ELF-1 (cell line): Measurements from ENCODE around the gene C19orf85.
A peak's percentile ranks its signal among the peaks of the same experiment; 100 is the strongest.
"Not testable (repeated sequence)": the region's sequence is repeated elsewhere in the genome, so short reads cannot be mapped to it uniquely, and the experiment has no call there.

Experiments
- DNase-seq: peaks from one replicate; pipeline ENCODE4 v3.0.0-alpha.2; 2016; ENCODE audit warnings: low read depth, low spot score

C19orf85 gene

DNA sequence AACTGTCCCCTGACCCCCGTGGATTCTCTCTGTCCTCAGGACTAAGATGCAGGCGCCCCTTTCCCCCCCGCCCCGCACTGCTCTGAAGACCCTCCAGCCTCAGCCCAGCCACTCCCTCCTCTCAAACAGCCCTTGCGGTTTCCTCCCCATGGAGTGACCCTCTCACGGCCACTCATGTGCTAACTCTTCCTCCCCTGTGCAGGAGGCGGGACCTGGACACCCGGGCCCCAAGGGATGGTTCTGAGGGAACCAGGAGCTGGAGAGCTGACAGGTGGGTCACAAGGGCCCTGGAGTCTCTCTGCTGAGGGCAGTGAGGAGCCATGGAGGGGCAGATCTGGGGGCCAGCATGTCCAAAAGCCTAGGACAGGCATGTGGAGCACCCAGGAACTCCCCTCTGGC is 5.0 kb downstream of the C19orf85 start:
- no peak for DNase-seq

DNA sequence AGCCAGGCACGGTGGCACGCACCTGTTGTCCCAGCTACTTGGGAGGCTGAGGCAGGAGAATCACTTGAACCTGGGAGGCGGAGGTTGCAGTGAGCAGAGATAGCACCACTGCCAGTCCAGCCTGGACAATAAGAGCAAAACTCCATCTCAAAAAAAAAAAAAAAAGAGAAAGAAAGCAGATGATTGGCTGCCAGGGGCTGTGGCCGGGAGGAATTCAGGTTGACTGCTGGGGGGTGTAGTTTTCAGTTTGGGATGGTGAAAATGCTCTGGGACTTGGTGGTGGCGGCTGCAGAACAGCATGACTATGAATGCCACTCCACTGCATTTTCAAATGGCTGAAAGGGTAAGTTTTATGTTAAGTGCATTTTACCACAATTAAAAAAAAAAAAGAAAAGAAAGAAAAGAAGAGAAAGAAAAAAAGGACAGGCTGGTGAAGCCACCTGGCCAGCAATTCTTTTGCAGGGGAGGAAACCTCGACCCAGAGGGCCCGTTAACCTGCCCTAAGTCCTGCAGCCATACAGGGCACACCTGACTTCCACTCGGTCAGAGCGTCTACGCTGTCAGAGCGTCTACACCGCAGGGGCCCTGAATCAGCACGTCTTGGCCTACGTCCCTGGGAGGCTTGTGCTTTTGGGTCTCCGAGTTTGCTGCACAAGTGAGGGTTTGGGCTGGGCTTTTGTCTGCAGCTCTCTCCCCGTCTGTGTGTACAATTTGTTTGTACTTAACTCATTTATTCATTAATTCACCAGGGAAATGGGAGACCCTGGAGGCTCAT is 6.7 kb downstream of the C19orf85 start:
- no peak for DNase-seq

DNA sequence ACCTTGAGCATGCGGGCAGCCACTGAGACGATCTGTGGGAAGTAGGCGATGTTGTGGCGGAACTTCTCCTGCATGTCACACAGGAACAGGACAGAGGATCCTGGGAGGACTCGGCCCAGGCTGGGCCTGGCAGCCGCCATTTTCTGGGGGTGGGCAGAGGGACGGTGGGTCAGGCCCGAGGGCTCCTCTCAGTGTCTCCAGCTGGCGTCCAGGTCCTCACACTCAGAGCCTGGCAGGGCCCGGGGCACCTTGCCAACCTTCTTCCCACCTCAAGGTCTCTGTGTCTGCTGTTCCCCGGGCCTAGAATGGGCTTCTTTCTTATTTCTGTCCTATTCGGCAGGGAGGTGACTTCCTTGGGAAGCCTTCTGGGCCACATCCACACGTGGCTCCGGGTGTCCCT is 8.2 kb downstream of the C19orf85 start:
- no peak for DNase-seq

DNA sequence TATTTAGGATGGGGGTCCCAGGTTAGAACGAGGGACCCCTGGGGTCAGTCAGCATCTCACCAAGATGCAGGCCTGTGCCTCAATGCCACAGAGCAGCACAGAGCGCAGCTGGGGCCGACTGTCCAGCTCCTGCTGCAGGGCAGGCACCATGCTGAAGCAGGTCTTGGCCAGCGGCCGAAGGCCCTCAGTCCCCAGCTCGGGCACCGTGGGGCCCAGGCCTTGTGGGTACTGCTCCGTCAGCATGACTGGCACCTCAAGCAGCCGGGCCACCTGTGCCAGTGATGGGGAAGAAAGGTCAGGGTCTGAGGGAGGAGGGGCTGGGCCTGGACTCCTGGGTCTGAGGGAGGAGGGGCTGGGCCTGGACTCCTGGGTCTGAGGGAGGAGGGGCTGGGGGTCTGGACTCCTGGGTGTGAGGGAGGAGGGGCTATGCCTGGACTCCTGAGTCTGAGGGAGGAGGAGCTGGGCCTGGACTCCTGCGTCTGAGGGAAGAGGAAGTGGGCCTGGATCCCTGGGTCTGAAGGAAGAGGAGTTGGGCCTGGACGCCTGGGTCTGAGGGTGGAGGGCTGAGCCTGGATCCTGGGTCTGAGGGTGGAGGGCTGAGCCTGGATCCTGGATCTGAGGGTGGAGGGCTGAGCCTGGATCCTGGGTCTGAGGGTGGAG is 8.8 kb downstream of the C19orf85 start:
- DNase-seq: no peak

DNA sequence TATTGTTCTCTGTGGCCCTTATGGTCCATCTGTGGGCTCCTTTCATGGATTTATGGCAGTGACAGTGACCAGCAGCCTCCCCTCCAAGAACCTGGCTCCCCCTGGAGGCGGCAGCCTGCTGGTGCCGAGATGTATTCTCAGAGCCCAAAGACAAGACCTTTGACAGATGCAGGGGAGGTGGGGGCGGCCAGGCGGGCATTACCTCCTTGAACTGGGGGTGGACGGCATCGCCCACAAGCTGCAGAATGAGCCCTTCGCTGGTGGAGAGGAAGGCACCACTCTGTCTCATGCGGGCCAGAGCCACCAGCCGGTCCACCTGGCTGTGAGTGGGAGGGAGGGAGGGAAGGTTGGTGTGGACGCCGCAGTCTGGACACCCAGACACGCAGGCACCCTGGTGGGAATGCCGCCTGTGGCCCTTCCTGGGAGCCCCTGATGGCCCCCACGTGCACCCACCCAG is 9.7 kb downstream of the C19orf85 start:
- peak; percentile 70 for DNase-seq

DNA sequence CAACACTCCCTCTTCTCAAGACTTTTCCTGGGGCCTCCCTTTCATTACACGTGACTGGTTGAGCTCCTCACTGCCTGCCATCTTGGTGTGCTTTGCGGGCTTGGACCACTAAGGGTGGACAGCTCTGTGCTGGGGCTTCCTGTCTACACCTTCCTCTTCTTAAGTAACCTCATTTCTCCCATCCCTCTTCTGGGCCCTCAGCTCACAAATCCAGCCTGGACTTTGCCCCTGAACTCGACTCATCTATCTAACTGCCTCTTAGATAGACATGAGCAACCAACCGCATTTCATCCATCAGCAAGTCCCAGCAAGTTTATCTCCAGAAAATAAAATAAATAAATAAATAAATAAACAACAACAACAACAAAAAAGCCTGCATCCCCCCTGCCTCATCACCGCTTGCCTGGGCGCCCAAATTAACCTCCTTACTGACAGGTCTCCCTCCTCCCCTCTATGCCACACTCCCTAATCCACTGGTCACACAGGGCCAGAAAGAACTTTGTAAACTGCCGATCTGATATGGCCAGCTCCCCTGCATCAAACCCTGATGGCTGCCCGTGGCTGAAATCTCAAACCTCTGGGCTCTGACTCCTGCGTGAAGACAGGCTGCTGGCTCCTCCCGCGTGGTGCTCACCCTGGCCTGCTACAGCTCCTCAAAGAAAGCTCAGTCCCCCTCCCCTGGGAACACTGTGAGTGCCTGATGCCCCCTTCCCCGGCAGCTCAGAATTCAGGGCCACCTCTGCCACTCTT is 10.9 kb downstream of the C19orf85 start:
- DNase-seq: no peak

DNA sequence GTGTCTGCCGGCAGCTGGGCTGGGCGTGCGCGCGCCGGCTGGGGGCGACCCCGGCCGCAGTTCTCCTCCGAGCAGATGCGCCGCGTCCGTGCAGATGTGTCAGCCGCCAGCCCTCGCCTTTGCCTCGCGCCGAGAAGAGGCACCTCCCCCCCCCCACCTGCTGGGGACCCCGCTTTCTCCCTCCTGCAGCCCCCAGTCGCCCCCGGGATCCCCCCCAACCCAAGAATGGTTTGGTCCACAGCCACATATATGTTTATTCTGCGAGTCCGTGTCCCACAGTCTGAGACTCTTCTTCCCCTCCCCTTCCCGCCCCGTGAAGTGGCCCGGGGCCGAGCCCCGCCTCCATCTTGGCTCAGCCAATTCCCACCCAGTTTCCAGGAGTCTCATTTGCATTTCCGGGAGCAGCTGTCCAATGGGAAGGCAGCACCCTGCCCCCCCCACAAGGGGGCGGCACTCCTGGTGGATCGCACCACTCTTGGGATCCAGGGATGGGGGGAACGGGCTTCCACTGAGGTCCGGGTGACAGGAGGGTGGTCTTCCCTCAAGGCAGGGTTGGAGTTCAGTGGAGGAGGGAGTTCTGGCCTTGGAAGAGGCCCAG is 11.7 kb downstream of the C19orf85 start:
- peak; percentile 94 for DNase-seq

DNA sequence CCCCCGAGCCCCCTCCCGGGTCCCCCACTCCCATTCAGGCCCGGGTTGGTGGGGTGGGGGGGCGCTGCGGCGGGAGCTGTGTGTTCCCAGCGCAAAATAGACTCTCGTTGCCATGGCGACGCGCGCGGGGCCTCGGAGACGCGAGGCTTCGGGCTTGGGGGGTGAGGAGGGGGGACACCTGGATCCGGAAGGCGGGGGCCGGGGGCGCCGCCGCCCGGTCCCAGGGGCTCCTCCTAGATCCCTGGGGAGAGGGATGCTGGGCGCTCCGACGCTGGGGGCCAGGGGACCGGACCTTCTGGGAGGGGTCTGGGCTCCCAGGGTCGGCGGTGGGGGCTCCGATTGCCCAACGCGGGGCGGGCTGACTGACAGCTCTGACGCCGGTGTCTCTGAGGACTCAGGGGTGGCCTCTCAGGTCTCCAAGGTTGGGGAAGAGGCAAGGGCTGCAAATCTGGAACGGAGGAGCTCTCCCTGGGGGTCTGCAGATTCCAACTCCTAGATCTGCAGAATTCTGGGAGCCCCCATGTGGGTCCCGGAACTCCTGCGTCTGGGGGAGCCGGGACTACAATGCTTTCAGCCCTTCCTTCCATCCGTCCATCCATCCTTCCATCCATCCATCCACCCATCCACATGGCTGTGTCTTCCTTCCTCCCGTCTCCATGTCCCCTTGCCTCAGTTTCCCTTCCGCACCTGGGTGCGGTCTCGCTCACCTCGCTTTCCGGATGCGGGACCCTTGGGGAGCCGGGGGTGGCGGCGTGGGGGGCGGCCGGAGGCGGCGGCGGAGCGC is 12.4 kb downstream of the C19orf85 start:
- no peak for DNase-seq

DNA sequence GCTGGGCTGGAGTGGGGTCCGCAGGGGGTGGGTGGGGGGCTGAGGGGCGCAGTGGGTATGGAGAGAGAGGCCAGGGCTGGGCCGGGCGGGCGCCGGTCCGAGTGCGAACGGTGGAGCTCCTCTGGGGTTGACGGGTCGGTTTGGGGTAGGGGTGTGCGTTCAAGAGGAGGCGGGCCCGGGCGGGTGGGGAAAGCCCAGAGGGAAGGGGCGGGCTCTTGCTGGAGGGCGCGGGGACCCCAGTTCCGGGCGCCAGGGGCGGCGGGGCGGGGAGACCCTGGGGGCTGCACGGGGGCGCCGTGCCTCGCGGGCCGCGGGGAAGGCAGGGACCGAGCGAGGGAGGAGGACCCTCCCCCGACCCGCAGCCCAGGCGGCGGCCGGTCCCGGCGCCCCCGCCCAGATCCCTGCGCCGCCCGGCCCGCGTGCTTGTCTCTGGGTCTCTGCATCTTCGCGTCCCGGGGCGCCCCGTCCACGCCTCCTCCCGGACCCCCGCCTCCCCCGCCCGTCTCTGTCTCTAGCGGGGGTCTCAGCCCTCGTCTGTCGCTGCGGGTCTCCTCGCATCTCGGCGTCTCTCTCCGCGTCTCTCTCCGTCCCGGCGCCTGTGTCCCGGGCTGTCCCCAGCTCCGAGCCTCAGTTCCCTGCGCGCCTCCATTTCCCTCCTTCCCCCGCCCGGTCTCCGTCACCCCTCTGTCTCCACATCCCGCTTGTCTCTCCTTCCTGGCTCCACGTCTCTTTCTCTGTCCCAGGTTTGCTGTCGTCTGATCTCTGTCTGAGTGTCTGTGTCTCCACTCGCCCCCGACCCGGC is 13.2 kb downstream of the C19orf85 start:
- DNase-seq: no peak

DNA sequence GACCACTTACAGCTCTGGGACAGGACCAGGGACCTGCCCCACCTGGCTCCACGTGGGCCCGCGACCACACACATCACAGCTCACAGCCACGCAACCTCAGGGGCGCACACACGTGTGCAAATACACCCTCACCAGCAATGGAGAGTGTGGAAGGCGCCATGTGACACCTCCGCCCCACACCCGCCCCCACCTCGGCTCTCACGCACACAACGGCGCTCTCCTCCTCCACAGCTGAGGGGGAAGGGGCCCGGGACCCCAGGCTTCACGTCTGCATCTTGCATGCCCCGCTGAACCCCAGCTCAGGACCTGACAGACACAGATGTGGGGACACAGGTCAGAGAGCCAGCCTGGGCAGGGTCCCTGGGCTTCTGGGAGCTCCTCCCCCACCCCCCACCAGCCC is 15.1 kb downstream of the C19orf85 start:
- DNase-seq: no peak

DNA sequence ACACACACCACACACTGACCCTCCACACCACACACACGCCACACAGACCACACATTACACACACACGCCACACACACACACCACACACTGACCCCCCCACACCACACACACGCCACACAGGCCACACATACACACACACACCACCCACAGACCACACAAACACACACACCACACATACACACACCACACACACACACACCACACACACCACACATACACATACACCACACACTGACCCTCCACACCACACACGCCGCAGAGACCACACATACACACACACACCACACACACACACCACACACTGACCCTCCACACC is 16.4 kb downstream of the C19orf85 start:
- DNase-seq: not testable (repeated sequence)

DNA sequence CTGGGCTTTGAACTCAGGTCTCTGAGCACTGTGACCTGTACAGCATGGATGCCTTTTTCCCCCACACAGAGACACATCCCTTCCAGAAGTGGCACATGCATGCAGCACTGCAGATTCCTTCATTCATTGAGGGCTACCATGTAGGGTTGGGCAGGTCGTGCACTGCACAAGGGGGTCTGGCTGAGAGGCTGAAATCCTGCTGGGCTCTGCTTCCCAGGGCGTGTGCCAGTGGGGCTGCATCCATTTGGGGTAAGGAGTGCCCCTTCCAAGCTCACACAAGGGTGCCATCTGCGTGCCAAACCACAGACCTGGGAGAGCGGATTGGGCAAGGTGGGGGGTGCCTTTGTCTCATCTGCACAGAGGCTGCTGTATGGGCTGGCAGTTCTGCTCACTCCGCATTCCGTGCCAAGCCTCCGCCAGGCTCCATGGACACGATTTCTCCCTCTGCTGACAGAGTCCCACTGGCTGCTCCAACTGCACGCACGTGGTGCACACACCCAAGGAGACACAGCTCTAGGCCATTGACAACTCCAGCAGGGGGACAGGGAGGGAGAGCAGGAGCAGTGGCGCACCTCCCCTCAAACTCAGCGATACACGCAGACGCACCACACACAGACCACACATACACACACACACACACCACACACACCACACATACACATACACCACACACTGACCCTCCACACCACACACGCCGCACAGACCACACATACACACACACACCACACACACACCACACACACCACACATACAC is 17.0 kb downstream of the C19orf85 start:
- no peak for DNase-seq

DNA sequence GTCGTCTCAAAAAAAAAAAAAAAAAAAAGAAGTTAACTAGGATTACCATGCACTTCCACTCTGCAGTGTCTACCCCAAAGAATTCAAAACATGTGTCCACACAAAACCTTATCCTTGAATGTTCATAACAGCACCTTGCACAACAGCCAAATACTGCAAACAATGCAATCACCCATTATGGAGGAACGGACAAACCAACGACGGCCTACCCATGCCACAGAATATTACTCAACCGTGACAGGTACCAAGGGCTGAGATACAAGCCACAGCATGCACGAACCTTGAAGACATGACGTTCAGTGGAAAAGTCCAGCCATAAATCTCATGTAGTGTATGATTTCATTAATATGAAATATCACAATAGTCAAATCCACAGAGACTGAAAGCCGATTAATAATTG is 18.5 kb downstream of the C19orf85 start:
- no peak for DNase-seq

DNA sequence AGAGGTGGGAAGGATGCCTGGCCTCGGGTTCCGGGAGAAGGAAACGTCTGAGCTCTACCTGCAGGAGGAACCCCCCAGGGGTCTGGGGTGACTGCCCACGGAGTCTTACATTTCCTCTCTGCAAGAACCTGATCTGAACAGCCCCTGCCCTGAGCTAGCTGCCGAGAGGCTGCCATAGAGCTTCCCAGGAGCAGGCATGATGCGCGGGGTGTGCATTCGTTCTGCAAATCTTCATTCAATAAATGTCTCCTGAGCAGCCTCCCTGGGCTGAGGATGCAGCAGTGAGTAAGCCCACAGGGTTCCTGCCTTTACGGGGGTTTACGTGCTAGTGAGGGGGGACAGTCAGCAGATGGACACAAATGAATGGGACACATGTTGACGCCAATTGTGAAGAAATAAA is 19.9 kb downstream of the C19orf85 start:
- DNase-seq: no peak

DNA sequence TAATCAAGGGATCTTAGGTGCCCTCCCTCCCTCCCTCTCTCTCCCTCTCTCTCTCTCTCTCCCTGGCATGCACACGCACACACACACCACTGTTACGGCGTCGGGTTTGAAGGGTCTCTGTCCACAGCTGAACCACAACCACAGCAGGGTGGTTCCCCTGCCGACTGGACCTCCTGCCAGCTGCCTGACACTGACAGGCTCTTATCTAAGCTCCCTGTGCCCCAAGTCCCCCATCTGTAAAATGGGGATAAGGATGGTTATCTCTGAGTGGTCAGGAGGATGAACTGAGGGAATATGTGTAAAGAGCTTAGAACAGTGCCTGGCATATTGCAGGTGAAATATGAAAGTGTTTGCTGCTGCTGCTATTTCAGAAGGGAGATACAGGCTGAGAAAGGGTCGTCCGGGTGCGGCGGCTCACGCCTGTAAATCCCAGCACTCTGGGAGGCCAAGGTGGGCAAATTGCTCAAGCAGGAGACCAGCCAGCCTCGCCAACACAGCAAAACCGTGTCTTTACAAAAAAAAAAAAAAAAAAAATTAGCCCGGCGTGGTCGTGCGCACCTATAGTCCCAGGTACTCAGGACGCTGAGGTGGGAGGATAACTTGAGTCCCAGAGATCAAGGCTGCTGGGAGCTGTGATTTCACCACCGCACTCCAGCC is 20.6 kb downstream of the C19orf85 start:
- DNase-seq: no peak

DNA sequence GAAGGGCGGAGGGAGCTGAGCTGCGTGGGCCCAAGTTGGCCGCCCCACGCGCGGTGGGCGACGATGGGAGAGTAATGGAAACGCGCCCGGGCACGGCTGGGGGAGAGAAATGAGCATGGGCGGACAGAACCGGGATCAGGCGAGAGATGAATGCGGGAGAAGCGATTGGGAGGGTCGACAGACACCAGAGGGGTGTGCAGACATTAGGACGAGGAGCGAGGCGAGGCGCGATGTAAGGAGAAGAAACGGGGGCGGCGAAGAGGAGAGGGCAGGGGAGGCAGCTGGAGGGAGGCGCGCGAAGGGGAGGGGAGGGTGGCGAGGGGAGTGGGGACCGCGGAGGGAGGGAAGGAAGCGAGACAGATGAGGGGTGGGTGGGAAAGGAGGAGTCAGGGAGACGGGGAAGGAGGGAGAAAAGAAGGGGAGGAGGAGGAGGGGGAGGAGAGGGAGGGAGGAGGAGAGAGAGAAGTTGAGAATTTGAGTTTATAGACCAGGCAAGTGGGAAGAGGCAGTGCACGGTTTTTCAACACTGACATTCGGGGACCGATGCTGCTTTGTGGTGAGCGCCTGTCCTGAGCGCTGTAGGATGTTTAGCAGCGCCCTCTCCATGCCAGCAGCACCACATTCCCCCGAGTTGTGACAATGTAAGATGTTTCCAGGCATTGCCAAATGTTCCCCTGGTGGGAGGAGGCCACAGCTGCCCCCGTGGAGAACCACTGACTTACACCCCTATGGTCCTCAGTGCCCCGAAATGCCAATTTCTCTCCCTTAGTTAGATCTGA is 21.3 kb downstream of the C19orf85 start, which contains the start of gene SHISA7:
Gene SHISA7 (minus strand): TSS at position 256 of the 779 bp plus-strand sequence. CDS start 437 bp downstream, outside the sequence.
- DNase-seq: no peak

DNA sequence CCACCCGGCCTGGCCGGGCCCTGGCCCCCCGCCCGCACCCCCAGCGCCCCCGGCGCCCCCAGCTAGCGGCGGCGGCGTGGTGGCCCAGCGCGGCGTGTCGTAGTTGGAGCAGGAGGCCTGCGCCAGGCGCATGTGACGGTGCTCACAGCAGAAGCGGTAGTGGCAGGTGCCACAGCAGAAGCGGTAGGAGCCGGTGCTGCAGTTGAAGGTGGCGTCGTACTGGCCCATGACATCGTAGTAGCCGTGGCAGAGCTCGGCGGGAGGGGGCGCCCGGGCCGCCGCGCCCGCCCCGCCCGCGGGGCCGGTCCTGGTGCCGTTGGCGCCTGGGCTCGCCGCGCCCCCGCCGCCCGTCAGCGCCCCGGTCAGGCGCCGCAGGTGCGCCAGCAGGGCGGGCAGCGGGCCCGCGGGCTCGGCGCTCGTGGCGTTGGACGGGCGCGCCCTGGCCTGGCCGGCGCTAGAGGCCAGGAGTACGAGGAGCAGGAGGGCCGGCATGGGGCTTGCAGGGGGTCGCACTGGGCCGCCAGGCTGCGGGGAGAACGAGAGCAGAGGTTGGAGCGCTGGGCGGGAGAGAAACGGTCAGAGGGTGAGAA is 22.1 kb downstream of the C19orf85 start:
- DNase-seq: no peak

DNA sequence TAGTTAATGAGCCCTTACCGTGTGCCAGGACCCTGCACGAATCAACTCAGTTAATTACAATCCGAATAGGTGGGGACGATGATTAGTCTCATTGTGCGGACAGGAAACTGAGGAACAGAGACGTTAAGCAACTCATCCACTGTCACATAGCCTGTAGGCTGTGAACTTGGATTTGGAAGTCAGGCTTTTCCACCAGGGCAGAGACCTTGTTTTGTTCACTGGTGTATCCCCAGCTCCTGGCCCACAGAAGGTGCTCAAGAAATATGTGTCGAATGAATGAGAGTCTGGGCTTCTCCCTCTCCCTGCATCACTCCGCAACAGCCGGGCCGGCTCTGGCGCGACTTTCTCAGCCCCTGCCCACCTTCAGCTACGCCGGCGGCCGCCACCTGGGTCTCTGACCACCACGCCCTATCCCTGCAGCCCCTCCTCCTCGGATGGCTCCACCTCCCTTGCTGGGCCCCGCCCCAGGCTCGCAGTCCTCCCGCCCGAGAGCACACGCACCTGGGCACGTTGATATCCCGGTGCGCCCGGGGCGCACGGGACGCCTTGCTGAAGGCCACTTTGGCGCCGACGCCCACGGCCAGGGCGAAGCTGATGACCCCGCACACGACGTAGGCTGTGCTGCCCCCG is 22.7 kb downstream of the C19orf85 start:
- peak; percentile 78 for DNase-seq
